GM21367 (cell line): Measurements from ENCODE around the gene TSSC4.

ENCODE experiments used
- ATAC-seq: cut with Tn5 transposase; IDR thresholded peaks from one replicate; pipeline ENCODE4 v1.9.1; 2021; ENCODE audit not compliant: unreplicated experiment

The TSSC4 gene

DNA sequence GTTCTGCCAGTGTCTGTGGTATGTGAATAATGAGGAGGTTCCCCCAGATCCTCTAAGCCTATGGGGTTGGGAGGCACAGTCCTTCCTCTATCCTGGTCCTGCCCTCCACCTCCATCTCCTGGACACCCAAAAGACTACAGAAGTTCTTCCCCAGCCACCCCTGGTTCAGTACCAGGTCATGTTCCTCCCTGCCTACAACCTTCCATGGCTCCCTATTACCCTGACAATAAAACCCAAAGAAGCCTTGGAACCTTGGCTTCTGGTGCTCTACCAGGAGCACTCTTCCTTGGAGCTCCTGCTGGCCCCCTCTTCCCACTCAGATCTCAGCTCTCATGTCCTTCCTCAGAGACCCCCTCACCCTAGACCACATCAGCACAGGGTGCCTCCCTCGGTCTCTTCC, 30.8 kb downstream of the TSSC4 start:
- no peak for ATAC-seq

- no peak for ATAC-seq
These were observed 31.6 kb downstream of the TSSC4 start for GRCh38 chr11:2432171-2432621.

DNA sequence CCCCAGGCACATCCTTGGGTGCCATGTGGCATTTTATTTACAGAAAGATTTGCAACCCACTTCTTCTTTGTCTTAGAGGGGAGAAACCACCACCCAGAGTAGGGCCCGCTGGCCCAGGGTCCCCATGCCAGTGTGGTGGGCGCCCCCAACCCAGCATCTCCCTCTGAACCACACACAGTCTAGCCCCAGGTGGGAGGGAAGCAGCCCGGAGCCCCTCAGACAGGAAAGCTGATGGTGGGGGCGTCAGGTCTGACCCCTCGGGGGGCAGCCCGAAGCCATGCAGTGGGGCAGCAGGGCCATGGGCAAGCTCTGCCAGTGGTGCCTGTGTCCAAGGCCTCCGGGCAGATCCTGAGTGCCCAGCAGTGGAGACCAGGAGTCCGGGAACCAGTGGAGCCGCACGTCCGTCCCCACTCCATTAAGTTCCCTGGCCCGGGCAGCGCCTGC, 32.1 kb downstream of the TSSC4 start:
- no peak for ATAC-seq

GRCh38 chr11:2433106-2433925, 32.8 kb downstream of the TSSC4 start:
- ATAC-seq, result no peak

DNA sequence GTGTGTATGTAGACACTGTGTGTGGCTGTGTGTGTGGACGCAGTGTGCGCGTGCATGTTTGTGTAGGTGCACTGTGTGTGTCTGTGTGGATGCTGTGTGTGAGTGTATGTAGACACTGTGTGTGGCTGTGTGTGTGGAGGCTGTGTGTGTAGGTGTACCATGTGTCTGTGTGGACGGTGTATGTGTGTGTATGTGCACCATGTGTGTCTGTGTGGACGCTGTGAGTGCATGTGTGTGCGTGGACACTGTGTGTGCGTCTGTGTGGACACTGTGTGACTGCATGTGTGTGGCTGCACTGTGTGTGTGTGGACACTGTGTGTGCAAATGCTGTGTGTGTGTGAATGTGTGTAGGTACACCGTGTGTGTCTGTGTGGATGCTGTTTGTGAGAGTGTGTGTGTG, 33.5 kb downstream of the TSSC4 start:
- ATAC-seq, result no peak

DNA sequence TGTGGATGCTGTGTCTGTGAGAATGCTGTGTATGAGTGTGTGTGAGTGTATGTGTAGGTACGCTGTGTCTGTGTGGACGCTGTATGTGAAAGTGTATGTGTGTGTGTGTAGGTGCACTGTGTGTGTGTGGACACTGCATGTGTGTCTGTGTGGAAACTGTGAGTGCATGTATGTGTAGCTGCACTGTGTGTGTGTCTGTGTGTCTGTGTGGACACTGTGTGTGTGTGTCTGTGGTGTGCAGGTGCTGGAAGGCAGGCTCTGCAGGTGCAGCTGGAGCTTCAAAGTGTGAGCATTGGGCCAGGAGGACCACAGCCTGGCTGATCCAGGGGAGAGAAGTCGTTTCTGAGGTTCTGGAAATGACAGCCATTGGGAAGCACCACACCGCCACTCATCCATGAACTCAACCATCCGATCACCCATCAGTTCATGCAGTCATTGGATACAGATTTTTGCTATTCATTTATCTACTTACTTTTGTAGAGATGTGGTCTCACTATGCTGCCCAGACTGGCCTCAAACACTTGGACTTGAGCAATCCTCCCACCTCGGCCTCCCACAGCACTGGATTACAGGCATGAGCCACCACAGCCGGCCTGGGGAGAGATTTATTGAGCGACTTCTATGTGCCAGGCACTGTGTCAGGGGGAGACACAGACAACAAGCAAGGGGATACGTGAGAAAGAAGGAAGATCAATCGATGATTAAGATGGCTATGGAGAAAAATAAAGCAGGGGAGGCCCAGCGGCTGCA, 34.1 kb downstream of the TSSC4 start:
- no peak for ATAC-seq

DNA sequence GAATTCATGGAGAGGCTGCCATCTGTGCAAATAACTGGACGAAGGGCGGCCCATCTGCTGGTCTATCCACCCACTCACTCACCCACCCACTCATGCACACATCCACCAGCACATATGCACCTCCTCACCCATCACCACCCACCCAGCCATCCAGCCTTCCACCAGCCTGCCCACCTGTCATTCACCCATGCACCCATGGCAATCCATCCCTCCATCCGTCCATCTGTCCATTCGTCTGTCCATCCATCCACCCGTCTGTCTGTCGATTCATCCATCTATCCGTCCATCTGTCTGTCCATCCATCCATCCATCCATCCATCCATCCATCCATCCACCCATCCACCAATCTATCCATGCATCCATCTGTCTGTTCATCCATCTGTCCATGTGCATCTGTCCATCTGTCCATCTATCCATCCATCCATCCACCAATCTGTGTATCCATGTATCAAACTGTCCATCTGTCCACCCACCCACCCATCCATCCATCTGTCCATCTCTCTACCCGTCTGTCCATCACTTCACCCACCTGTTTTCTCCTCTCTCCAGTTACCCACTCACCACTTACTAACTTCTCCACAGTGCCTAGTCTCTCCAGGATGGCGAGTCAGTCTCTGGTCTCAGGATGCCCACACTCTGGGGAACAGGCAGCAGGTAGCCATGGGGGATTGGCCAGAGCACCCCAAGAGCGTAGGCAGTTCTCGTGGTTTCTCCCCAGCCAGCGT, 34.9 kb downstream of the TSSC4 start:
- no peak for ATAC-seq

DNA sequence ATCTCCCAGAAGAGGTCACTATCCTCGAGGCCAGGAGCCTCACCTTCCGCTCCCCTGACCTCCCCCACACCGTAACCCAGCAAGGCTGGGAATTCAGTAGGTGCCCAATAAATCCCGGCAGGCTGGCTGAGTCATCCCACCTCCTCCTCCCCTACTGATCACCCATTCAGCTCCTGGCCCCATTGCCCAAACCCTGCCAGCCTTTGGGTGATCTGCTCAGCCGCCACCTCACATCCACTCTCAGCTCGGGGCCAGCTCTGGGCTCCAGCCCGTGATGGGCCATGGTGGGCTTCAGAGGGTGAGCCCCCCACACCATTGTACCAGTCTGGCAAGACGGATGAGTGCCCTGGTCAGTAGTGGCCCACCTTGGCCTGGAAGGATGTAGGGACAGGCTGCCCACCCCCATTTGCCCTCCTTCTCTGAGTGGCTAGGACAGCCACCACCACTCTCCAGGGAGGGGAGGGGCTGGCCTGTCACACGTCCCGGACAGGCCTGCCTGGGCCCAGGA, 35.5 kb downstream of the TSSC4 start:
- no peak for ATAC-seq

DNA sequence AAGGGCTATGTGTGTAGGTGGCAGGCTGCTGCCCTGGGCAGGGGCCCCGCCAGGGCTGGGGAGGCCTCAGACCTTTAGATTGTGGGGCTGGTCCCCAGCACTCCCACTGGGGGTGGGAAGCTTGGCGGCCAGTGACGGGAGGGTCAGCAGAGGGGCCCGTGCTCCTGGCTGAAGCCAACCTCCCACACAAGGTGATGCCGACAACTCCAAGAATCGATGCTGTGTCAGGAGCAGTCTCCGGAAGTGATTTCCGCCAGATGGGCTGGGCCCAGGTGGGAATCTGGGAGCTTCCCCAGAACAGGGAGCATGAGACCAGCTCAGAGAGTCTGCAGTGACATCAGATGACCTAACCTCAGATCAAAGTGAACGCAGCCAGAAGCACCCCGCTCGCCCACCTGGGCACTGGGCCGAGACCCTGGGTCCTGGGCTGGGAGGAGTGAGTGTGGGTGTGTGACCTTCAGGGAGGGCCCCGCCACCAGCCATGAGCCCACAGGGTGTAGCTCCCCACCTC, 36.0 kb downstream of the TSSC4 start:
- no peak for ATAC-seq

GRCh38 chr11:2437516-2437915, 37.0 kb downstream of the TSSC4 start:
- no peak for ATAC-seq

GRCh38 chr11:2439820-2440219, 39.3 kb downstream of the TSSC4 start:
- ATAC-seq, result no peak

GRCh38 chr11:2440646-2441045, 40.1 kb downstream of the TSSC4 start:
- ATAC-seq, result no peak

GRCh38 chr11:2441171-2441570, 40.6 kb downstream of the TSSC4 start:
- no peak for ATAC-seq

DNA sequence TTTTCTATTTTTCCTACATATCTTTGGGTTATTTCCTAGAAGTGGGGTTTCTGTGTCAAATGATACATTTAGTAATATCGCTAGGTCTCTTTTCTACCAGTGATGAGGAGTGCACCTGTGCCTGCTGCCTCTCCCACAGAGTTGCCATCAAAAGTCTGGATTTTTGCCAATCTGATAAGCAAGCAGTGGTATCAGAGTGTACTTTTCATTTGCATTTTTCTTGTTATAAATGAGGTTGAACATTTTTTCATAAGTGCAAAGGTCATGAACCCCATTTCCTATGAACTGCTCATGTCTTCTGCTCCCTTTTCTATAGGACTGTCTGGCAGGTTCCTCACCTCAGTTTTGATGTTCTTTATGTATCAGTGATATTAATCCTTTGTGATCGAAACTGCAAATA, 42.0 kb downstream of the TSSC4 start:
- no peak for ATAC-seq

- ATAC-seq, result no peak
These were observed 42.9 kb downstream of the TSSC4 start for GRCh38 chr11:2443406-2443805.

- no peak for ATAC-seq
These were observed 43.6 kb downstream of the TSSC4 start, which contains the start of gene TRPM5 for GRCh38 chr11:2443881-2444820. TSS of gene TRPM5 (minus strand) at chr11:2444514. CDS start at chr11:2423036, 21,478 bp downstream.

DNA sequence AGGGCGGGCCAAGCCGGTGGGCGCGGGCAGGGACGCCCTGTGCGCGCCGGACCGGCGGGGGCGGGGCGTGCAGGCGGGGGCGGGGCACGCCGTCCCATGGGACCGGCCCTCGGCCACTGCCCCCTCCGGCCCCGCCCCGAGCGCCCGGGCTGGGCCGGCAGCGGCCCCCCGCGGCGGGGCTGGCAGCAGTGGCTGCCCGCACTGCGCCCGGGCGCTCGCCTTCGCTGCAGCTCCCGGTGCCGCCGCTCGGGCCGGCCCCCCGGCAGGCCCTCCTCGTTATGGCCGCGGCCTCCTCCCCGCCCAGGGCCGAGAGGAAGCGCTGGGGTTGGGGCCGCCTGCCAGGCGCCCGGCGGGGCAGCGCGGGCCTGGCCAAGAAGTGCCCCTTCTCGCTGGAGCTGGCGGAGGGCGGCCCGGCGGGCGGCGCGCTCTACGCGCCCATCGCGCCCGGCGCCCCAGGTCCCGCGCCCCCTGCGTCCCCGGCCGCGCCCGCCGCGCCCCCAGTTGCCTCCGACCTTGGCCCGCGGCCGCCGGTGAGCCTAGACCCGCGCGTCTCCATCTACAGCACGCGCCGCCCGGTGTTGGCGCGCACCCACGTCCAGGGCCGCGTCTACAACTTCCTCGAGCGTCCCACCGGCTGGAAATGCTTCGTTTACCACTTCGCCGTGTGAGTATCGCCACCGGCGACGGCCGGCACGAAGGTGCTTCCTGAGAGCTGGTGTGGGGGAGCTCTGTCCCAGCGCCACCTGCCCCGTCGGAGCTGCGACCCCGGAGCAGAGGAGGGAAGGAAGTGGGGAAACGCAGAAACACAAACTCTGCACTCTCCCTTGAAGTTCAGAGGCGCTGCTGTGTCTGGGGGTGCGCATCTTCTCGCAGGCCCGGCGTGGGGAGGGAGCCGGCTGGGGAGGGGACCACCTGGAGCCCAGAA, 44.5 kb downstream of the TSSC4 start, which contains the start of gene KCNQ1:
KCNQ1 (plus strand) TSS at position 188 of the 925 bp plus-strand sequence; CDS start at position 279, 91 bp downstream.
- no peak for ATAC-seq

GRCh38 chr11:2445746-2446551, 45.4 kb downstream of the TSSC4 start:
- no peak for ATAC-seq
